Measurements from ENCODE around the gene DYNC1I1.

Gene DYNC1I1

DNA sequence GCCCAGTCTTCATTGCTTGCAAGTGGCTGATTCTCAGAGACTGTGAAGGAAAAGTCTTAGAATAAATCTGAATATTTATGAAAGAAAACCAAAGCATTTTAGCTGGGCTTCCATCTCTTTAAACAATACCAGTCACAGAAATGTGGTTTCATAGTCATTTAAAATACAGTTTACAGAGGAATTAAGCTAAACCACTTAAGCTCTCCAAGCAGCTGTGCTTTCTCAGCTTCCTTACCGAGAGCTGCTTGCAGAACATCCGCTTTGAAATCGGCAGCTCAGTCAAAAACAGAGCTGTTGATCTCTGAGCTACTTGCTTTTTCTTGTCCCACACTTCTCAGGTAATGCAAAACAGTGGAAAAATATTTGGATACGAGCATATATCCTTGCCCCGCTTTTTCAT lies 134.5 kb downstream of the DYNC1I1 start:
- TF ChIP-seq, protein P1, sequence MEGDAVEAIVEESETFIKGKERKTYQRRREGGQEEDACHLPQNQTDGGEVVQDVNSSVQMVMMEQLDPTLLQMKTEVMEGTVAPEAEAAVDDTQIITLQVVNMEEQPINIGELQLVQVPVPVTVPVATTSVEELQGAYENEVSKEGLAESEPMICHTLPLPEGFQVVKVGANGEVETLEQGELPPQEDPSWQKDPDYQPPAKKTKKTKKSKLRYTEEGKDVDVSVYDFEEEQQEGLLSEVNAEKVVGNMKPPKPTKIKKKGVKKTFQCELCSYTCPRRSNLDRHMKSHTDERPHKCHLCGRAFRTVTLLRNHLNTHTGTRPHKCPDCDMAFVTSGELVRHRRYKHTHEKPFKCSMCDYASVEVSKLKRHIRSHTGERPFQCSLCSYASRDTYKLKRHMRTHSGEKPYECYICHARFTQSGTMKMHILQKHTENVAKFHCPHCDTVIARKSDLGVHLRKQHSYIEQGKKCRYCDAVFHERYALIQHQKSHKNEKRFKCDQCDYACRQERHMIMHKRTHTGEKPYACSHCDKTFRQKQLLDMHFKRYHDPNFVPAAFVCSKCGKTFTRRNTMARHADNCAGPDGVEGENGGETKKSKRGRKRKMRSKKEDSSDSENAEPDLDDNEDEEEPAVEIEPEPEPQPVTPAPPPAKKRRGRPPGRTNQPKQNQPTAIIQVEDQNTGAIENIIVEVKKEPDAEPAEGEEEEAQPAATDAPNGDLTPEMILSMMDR (IDR thresholded peaks at IDR 0.05; ENCODE audit: extremely low read depth, missing control alignments) = no peak
- no peak for DNase-seq (ENCODE audit: low spot score)

DNA sequence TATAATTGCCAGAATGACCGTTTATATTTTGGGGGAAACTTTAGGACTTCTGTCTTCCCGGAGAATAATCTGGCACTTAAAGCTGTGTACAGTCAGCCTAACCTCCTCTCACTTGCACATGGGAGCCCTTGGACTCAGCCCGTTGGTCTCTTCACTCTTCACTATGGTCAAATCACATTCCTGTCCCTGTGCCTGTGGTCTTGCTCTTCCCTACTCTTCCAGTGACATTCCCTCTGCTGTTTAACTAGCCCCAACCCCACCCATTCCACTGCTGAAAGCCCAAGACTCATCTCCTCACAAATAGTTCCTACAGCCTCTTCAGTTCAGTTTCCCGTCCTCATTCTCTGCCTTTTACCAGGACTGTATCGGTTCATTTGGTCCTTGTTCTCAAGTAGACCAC lies 135.0 kb downstream of the DYNC1I1 start:
- DNase-seq (ENCODE audit: low spot score) = no peak
- TF ChIP-seq, protein P1 (IDR thresholded peaks at IDR 0.05; ENCODE audit: extremely low read depth, missing control alignments) = no peak

DNA sequence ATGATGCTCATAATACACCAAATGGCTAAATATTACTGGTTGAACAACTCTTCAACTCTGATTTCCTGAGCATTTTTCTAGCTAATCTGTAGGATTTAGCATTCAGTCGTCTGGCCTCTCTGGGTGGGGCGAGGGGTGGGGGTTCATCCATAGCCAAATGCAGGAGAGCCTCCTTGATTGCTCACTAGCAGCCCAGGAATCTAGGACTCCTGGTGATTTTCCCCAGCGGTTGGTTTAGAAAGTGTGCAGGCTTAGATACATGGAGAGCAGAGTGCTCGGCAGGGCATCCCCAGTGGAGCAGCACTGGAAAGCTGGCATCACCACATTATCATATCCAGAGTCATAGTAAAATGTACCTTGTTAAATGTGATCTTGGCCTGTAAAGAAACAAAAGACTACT lies 136.1 kb downstream of the DYNC1I1 start:
- DNase-seq (ENCODE audit: low spot score) = no peak
- TF ChIP-seq, protein P1 (IDR thresholded peaks at IDR 0.05; ENCODE audit: extremely low read depth, missing control alignments) = no peak

DNA sequence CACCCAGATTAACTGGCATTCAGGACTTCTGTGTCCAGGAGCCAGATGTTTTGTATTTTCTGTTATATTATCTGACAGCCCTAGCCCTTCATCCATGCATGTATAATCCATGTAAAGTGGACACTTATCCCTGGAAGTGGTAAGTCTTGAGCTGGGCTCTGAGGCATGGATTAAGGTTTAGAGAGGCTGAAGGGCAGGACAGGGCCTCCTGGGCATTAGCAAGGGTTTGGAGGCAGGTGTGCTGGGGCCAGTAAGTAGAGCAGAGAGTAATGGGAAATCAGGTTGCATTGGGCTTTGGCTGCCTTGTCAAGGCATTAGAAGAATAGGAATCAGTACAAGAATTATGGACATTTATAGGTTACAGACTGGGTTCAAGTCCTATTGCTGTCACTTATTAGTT lies 138.0 kb downstream of the DYNC1I1 start:
- DNase-seq (ENCODE audit: low spot score) = no peak

DNA sequence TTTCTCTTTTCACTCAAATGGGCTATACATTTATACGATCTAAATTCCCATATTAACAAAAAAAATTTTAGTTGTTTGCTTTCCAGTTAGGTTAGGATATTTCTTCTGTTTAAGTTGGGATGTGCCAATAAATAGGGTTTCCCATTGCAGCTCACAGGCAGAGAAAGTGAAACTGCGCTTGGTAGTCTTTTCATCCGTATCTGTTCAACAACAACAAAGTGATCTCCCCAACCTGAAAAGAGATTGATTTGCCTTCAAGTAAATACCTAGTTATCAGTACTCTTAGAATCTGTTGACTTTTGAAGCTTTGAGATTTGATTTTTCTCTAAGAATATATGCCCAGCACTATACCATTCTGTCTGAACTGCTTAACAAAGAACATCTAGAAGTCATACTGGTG lies 143.4 kb downstream of the DYNC1I1 start:
- TF ChIP-seq, protein P1 (IDR thresholded peaks at IDR 0.05; ENCODE audit: extremely low read depth, missing control alignments) = no peak
- DNase-seq (ENCODE audit: low spot score) = no peak

More for the DNA sequence above, 138.0 kb downstream of the DYNC1I1 start:
- TF ChIP-seq, protein P1 (IDR thresholded peaks at IDR 0.05; ENCODE audit: extremely low read depth, missing control alignments) = no peak

DNA sequence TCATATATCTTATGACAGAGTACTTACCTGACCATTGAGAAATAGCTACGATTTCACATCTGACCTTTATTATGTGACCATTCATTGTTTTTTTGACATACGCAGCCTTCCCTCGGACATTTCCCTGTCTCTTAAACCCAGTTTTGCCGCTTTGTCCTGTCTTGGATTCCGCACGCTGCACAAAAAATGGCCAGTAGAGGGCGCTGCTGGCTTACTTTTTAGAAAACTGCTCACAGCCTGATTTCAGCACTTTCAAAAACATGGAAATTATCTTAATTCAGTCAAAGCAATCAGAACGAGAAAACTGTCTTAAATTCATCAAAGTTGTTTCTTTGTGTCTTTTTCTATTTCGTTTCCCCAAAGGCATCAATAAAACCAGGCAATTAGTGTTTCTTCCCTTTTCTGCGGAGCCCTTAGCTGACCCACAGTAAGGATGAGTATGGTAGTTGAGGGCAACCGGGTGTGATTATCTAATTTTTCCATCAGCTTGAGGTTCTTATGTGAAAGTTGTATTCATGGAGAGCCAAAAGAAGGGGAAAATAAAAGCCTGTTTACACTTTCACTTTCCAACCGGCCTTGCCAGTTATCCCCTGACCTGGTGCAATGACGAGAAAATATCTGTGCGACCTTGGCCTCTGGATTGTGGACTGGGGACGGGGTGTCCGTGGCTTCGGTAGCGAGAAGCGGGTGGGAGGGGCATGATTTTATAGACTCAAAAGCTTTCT lies 144.4 kb downstream of the DYNC1I1 start:
- TF ChIP-seq, protein P1 (IDR thresholded peaks at IDR 0.05; ENCODE audit: extremely low read depth, missing control alignments) = peak; percentile 94
- peak; percentile 47 for DNase-seq (ENCODE audit: low spot score)

DNA sequence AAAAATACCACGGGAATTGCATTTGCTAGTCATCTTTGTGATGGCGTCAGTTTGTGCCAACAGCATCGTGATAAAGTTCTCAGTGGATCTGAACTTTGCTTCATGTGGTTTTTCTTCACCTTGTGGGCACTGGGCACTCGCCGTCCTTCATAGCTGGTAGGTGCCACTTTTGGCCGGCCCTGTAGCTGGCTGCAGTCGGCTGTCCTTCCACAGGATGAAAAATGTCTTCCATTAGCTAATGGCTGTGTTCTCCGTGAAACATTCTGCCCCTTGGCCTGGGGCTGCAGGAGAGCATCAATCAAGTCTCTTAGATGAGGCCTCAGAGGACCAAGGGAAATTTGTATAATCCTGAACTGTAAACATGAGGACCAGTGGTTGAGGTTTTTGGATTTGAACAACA lies 145.3 kb downstream of the DYNC1I1 start:
- DNase-seq (ENCODE audit: low spot score) = no peak

More for the DNA sequence above, 145.3 kb downstream of the DYNC1I1 start:
- TF ChIP-seq, protein P1 (IDR thresholded peaks at IDR 0.05; ENCODE audit: extremely low read depth, missing control alignments) = no peak
